Spleen (tissue), 11 donors: Measurements from ENCODE around the gene PHPT1. TPM values are rescaled to one million over a fixed set of nuclear protein-coding genes. Genes with fewer than 3 reads are reported as not detected.
"Not testable (repeated sequence)": the region's sequence is repeated elsewhere in the genome, so short reads cannot be mapped to it uniquely, and the experiment has no call there.

Experiments used
- DNase-seq: peaks from one replicate; pipeline ENCODE4 v3.0.0-alpha.2; 2020
- H3K27ac ChIP-seq, 8 donors: fragments of 200-600 bp; sonication (generic) in 7 of 8; 1 replicate in 4 of 8; 2 replicates in 4 of 8; pipeline versions ENCODE4 v1.5.0 to v1.8.0; 2016 to 2021; ENCODE audit warnings: inconsistent platforms in 4 of 8, mild to moderate bottlenecking in 4 of 8, moderate library complexity in 1 of 8
- H3K27me3 ChIP-seq, 7 donors: fragments of 200-600 bp; sonication (generic) in 6 of 7; replicated peaks in 1 of 7; 1 replicate in 4 of 7; 2 replicates in 3 of 7; pipeline versions ENCODE4 v1.5.0 to v1.8.0; 2016 to 2021; ENCODE audit warnings: inconsistent platforms in 3 of 7, mild to moderate bottlenecking in 1 of 7
- H3K36me3 ChIP-seq, 6 donors: fragments of 200-600 bp; sonication (generic) in 5 of 6; 1 replicate in 4 of 6; 2 replicates in 2 of 6; pipeline versions ENCODE4 v1.5.0 to v1.8.0; 2016 to 2021; ENCODE audit warnings: inconsistent platforms in 2 of 6
- H3K4me1 ChIP-seq, 6 donors: fragments of 200-600 bp; sonication (generic) in 5 of 6; 1 replicate in 3 of 6; 2 replicates in 3 of 6; pipeline versions ENCODE4 v1.5.0 to v1.8.0; 2016 to 2021; ENCODE audit warnings: inconsistent platforms in 3 of 6
- H3K4me3 ChIP-seq, 8 donors: fragments of 200-600 bp; sonication (generic) in 7 of 8; 1 replicate in 4 of 8; 2 replicates in 4 of 8; pipeline versions ENCODE4 v1.5.0 to v1.8.0; 2016 to 2021; ENCODE audit warnings: inconsistent platforms in 4 of 8, mild to moderate bottlenecking in 4 of 8, moderate library complexity in 2 of 8
- H3K9me3 ChIP-seq, 8 donors: fragments of 200-600 bp; sonication (generic) in 7 of 8; 1 replicate in 4 of 8; 2 replicates in 4 of 8; pipeline versions ENCODE4 v1.5.0 to v1.8.0; 2016 to 2021; ENCODE audit warnings: inconsistent platforms in 4 of 8
- POLR2A ChIP-seq, 3 donors: fragments of 450-650 bp; IDR thresholded peaks; one replicate each; pipeline ENCODE4 v1.5.1; 2017; ENCODE audit warnings: antibody characterized with exemption in 3 of 3, mild to moderate bottlenecking in 1 of 3
- POLR2AphosphoS5 ChIP-seq, 3 donors: sonication (generic); formaldehyde crosslinking; IDR thresholded peaks; one replicate each; pipeline ENCODE4 v1.5.1; 2017; ENCODE audit warnings: antibody characterized with exemption in 3 of 3
- WGBS, 5 donors: extraction: QIAGEN DNeasy Blood & Tissue Kit in 3 of 5; methylation state at CpG; one replicate each; pipeline versions ENCODE4 v1.1.5 to v1.1.7; 2013 to 2018; 5-methylcytosine and 5-hydroxymethylcytosine counted together
- intact Hi-C: fragments of 100-400 bp; cut with DNase I; formaldehyde crosslinking; loops from one replicate; pipeline ENCODE4 v1.15.0; 2023; ENCODE audit warnings: low total_unique reads
- polyA plus RNA-seq, 3 donors: library from polyadenylated mRNA; stranded (reverse); fragments of 200-250 nt; gene quantifications; one replicate each; pipeline ENCODE4 v1.2.1, GENCODE V29; 2013
- total RNA-seq, 7 donors: library from RNA; depleted of rRNA in 3 of 7; stranded (reverse); fragments of >200 nt in 3 of 7; fragmentation: NEBNext Ultra II Directional in 4 of 7; extraction: Animal tissue kit (Norgen Biotek cat#: 25700) in 4 of 7; gene quantifications; one replicate each; pipeline versions ENCODE4 v1.1.0 to v1.2.1, GENCODE V29; 2016 to 2021
- TF ChIP-seq, protein P1 (sequence below), 11 experiments: fragments of 200-600 bp in 7 of 11; fragments of 450-650 bp in 4 of 11; sonication (generic) in 4 of 11; IDR thresholded peaks in 8 of 11; conservative IDR thresholded peaks in 3 of 11; 1 replicate in 7 of 11; 2 replicates in 4 of 11; pipeline versions ENCODE4 v1.4.0 to v1.8.0; 2016 to 2021; ENCODE audit warnings: antibody characterized with exemption in 11 of 11, inconsistent platforms in 4 of 11, mild to moderate bottlenecking in 1 of 11
- donor health status: healthy with polysubstance abuse.
- donor health status: DM: no; HTN: no; CAD: no; lungs with moderate emphysema.
- donor health status: DM: no; HTN: no; CAD: no.
- donor health status: Bipolar disorder and iron deficiency.
- donor health status: healthy.
- donor health status: DM: no; HTN: no; CAD: no.
- donor health status: DM: yes; HTN: yes; CAD: no.

PHPT1 gene
- total and polyA plus RNA-seq, 10 donors: 32.3 to 117 (median 65.8) TPM

DNA sequence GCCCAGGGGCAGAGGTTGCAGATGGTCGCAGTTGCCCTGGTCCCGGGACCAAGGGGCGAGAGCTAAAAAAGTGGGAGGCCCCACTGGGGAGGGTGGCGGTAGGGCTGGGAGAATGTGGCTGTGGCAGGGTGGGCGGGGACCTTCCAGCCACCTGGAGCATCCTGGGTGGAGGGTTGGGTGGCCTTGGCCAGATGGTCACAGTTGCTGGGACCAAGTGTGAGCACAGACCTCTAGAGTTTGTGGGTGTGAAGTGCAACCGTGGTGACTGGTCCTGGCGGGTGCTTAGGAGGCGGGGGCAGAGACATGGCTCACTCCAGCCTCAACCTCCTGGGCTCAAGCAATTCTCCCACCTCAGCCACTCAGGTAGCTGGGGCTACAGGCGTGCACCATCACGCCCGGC, 31.4 kb downstream of the PHPT1 start:
- Histone ChIP-seq H3K4me1 (peaks cover 24 to 49% (median 34%) of the 10 kb centered on the region in 6 donors), H3K27ac (no peak overlapping the region), H3K9me3 (no peaks in the 10 kb centered on the region), H3K36me3 (no peaks in the 10 kb centered on the region), H3K4me3 (no peak overlapping the region), H3K27me3 (no peaks in the 10 kb centered on the region)
- TF ChIP-seq POLR2AphosphoS5 (IDR thresholded peaks at IDR 0.05) (no peak), POLR2A (IDR thresholded peaks at IDR 0.05) (no peak)
- TF ChIP-seq, protein P1, sequence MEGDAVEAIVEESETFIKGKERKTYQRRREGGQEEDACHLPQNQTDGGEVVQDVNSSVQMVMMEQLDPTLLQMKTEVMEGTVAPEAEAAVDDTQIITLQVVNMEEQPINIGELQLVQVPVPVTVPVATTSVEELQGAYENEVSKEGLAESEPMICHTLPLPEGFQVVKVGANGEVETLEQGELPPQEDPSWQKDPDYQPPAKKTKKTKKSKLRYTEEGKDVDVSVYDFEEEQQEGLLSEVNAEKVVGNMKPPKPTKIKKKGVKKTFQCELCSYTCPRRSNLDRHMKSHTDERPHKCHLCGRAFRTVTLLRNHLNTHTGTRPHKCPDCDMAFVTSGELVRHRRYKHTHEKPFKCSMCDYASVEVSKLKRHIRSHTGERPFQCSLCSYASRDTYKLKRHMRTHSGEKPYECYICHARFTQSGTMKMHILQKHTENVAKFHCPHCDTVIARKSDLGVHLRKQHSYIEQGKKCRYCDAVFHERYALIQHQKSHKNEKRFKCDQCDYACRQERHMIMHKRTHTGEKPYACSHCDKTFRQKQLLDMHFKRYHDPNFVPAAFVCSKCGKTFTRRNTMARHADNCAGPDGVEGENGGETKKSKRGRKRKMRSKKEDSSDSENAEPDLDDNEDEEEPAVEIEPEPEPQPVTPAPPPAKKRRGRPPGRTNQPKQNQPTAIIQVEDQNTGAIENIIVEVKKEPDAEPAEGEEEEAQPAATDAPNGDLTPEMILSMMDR (IDR thresholded peaks at IDR 0.05 in 8 of 11, conservative IDR thresholded peaks at IDR 0.05 in 3 of 11): no peak
- 75 to 88% (median 81%) methylated on average over 11 of the region's 11 CpGs for WGBS, 5 donors
- intact Hi-C loops: loop anchor here (10.0 kb wide), 1 partner anchor 64 kb away; the partner anchor contains the start of genes C8G and FBXW5
- DNase-seq: peak; percentile 64

DNA sequence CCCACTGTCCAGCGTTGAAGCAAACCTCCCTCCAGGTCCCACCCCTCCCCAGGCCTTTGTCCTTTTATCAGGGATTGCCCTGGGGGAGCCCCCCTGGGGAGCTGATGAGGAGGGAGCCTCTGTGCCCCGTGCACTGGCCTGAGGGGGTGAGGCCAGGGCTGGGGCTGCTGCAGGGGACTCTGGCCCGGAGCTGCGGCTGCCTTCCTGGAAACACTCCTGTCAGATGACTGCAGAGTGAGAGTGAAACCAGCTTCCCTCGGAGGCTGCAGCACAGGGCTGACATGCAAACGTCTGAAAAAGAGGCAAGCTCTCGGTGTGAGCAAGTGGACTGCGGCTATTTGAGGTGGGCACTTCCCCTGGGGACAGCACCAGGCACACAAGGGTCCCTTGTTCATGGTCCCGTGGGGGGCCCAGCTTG, 32.5 kb downstream of the PHPT1 start:
- intact Hi-C loops: loop anchor here (10.0 kb wide), 1 partner anchor 63 kb away; the partner anchor contains the start of genes C8G and FBXW5

DNA sequence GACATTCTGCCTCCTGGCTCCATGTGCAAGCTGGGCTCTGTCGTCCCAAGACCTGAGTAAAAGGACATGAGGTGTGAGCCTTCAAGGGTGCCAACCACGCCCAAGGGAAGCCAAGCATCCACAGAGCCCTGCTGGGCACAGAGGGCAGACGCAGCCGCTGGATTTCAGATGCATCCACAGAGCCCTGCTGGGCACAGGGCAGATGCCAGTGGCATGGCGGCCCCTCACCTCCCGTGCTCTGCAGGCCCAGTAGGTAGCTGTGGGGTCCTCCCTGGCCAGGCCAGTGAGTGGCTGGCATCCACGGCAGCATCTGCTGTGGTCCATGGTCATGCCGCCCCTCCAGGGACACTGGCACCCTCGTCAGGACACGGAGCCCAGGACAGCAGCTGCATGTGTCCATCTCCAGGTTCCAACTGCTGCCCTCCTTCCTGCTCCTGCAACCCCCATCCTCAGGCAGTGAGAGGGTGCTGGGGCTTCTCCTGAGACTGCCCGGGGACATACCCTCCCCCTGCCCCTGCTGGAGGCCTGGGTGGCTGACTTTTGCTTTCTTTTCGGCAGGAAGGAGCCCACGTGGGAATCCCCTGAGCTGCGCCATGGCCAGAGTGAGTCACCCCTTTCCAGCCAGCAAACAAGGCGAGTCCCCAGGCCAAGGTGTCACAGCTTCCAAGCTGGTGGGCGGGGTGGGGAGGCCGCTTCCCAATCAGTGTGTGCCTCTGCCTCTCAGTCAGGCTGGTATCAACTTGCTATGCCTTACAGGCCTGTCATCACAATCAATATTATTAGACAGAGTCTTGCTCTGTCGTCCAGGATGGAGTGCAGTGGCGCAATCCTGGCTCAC, 33.1 kb downstream of the PHPT1 start:
- 8 to 38% (median 28%) methylated on average over 15 to 19 of the region's 19 CpGs for WGBS, 5 donors
- Histone ChIP-seq H3K27me3 (no peaks in the 10 kb centered on the region), H3K36me3 (no peaks in the 10 kb centered on the region), H3K4me3 (peak overlapping the region; percentile 29 to 71 (median 40)), H3K27ac (peak overlapping the region; percentile 69 to 89 (median 81)), H3K4me1 (peaks cover 25 to 60% (median 41%) of the 10 kb centered on the region in 6 donors), H3K9me3 (no peaks in the 10 kb centered on the region)
- DNase-seq: peak; percentile 89
- TF ChIP-seq, protein P1 (IDR thresholded peaks at IDR 0.05 in 8 of 11, conservative IDR thresholded peaks at IDR 0.05 in 3 of 11): peak in 3 of 11 experiments; percentile 4 to 33 (median 19)
- no peak for TF ChIP-seq POLR2A (IDR thresholded peaks at IDR 0.05)
- peak; percentile 57 to 72 (median 68) for TF ChIP-seq POLR2AphosphoS5 (IDR thresholded peaks at IDR 0.05)
- intact Hi-C loops: loop anchor here (10.0 kb wide), 1 partner anchor 62 kb away; the partner anchor contains the start of genes C8G and FBXW5

More for the DNA sequence above, 32.5 kb downstream of the PHPT1 start:
- no peak for TF ChIP-seq POLR2A (IDR thresholded peaks at IDR 0.05)
- TF ChIP-seq POLR2AphosphoS5 (IDR thresholded peaks at IDR 0.05): peak; percentile 37 to 68 (median 53)
- peak; percentile 85 for DNase-seq
- Histone ChIP-seq H3K4me3 (peak overlapping the region; percentile 29 to 71 (median 40)), H3K27ac (peak overlapping the region; percentile 69 to 89 (median 81)), H3K27me3 (no peaks in the 10 kb centered on the region), H3K36me3 (no peaks in the 10 kb centered on the region), H3K4me1 (peaks cover 25 to 54% (median 36%) of the 10 kb centered on the region in 6 donors), H3K9me3 (no peaks in the 10 kb centered on the region)
- WGBS, 5 donors: 2 to 11% (median 5%) methylated on average over 7 to 9 of the region's 9 CpGs

DNA sequence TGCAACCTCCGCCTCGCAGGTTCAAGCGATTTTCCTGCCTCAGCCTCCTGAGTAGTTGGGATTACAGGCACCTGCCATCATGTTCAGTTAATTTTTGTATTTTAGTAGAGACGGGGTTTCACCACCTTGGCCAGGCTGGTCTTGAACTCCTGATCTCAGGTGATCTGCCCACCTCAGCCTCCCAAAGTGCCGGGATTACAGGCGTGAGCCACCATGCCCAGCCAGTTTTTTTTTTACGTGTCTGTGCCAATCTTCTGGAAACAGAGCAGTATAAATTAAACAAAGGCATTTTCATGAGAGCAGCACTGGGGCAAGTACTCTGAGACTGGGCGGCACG, 33.7 kb downstream of the PHPT1 start:
- H3K9me3 ChIP-seq, H3K27me3 ChIP-seq, DNase-seq, H3K36me3 ChIP-seq: not testable (repeated sequence)
- intact Hi-C loops: loop anchor here (10.0 kb wide), 1 partner anchor 62 kb away; the partner anchor contains the start of genes C8G and FBXW5
- WGBS, 5 donors: 72 to 84% (median 76%) methylated on average over 9 of the region's 9 CpGs
- H3K4me1 ChIP-seq: peaks cover 28 to 66% (median 47%) of the 10 kb centered on the region in 6 donors
- peak overlapping the region in 1 of 8 donors; percentile 71 for H3K4me3 ChIP-seq
- peak overlapping the region; percentile 69 to 89 (median 81) for H3K27ac ChIP-seq

DNA sequence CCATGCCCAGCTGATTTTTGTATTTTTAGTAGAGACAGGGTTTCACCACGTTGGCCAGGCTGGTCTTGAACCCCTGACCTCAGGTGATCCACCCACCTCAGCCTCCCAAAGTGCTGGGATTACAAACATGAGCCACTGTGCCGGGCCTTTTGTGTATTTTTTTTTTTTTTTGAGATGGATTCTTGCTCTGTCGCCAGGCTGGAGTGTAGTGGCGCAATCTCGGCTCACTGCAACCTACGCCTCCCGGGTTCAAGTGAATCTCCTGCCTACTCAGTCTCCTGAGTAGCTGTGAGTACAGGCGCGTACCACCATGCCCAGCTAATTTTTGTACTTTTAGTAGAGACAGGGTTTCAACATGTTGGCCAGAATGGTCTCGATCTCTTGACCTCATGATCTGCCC, 34.5 kb downstream of the PHPT1 start:
- peaks cover 33 to 74% (median 54%) of the 10 kb centered on the region in 6 donors for H3K4me1 ChIP-seq
- intact Hi-C loops: loop anchor here (10.0 kb wide), 1 partner anchor 61 kb away; the partner anchor contains the start of genes C8G and FBXW5
- not testable (repeated sequence) for H3K27me3 ChIP-seq, DNase-seq, H3K36me3 ChIP-seq, H3K4me3 ChIP-seq, H3K9me3 ChIP-seq
- 83 to 95% (median 88%) methylated on average over 10 of the region's 10 CpGs for WGBS, 5 donors
- H3K27ac ChIP-seq: peak overlapping the region in 2 of 8 donors; percentile 77 to 87
